Mesendoderm (in vitro differentiated cells): ENCODE measurements around the gene ETF1.

Experiments used
- DNase-seq: peaks from one replicate; pipeline ENCODE4 v3.0.0; 2013
- H2AK5ac ChIP-seq: 2 replicates; pipeline ENCODE4 v1.6.1; 2013; ENCODE audit warnings: low read length, inconsistent platforms
- H2BK120ac ChIP-seq: 2 replicates; pipeline ENCODE4 v1.6.1; 2013; ENCODE audit warnings: low read depth, mild to moderate bottlenecking, low read length, moderate library complexity, mixed read lengths
- H2BK15ac ChIP-seq: replicated peaks from 2 replicates; pipeline ENCODE4 v1.6.1; 2013; ENCODE audit warnings: low read depth, mild to moderate bottlenecking, moderate library complexity
- H2BK5ac ChIP-seq: 2 replicates; pipeline ENCODE4 v1.6.1; 2013; ENCODE audit warnings: low read length, inconsistent platforms
- H3K18ac ChIP-seq: 2 replicates; pipeline ENCODE4 v1.6.1; 2013; ENCODE audit warnings: mild to moderate bottlenecking, low read length, mixed read lengths
- H3K23ac ChIP-seq: one replicate; pipeline ENCODE4 v1.6.1; 2013; ENCODE audit warnings: low read length
- H3K27ac ChIP-seq: 2 replicates; pipeline ENCODE4 v1.5.1; 2013; ENCODE audit warnings: low read depth, mild to moderate bottlenecking, inconsistent platforms, low read length, moderate library complexity
- H3K27me3 ChIP-seq: 2 replicates; pipeline ENCODE4 v1.6.1; 2013; ENCODE audit warnings: low read length, control low read depth, mild to moderate bottlenecking, inconsistent platforms; ENCODE audit not compliant: insufficient read depth, poor library complexity
- H3K36me3 ChIP-seq: 2 replicates; pipeline ENCODE4 v1.6.1; 2013; ENCODE audit warnings: low read length, inconsistent platforms; ENCODE audit not compliant: control insufficient read depth, insufficient read depth
- H3K4ac ChIP-seq: one replicate; pipeline ENCODE4 v1.6.1; 2013; ENCODE audit warnings: low read depth, mild to moderate bottlenecking, low read length, moderate library complexity
- H3K4me1 ChIP-seq: 2 replicates; pipeline ENCODE4 v1.6.1; 2013; ENCODE audit warnings: low read depth, low read length, inconsistent platforms; ENCODE audit not compliant: control insufficient read depth
- H3K4me2 ChIP-seq: 2 replicates; pipeline ENCODE4 v1.6.1; 2013; ENCODE audit warnings: low read length
- H3K4me3 ChIP-seq: 2 replicates; pipeline ENCODE4 v1.5.1; 2013; ENCODE audit warnings: mild to moderate bottlenecking, low read length
- H3K56ac ChIP-seq: one replicate; pipeline ENCODE4 v1.6.1; 2013; ENCODE audit warnings: low read length
- H3K79me1 ChIP-seq: 2 replicates; pipeline ENCODE4 v1.6.1; 2013; ENCODE audit warnings: low read length, inconsistent platforms
- H3K79me2 ChIP-seq: 2 replicates; pipeline ENCODE4 v1.6.1; 2013; ENCODE audit warnings: mild to moderate bottlenecking, low read length; ENCODE audit not compliant: control insufficient read depth, insufficient read depth
- H3K9ac ChIP-seq: 2 replicates; pipeline ENCODE4 v1.6.1; 2013; ENCODE audit warnings: low read length, inconsistent platforms
- H4K5ac ChIP-seq: one replicate; pipeline ENCODE4 v1.6.1; 2013; ENCODE audit warnings: low read length
- H4K8ac ChIP-seq: one replicate; pipeline ENCODE4 v1.6.1; 2013; ENCODE audit warnings: low read depth, mild to moderate bottlenecking, control low read depth, low read length, moderate library complexity
- WGBS: extraction: QIAGEN DNeasy Blood & Tissue Kit; methylation state at CpG from one replicate; pipeline ENCODE4 v1.1.7; 2013; ENCODE audit warnings: low lambda C conversion rate, missing lambda C conversion rate; ENCODE audit not compliant: insufficient coverage; ENCODE audit errors: extremely low coverage; 5-methylcytosine and 5-hydroxymethylcytosine counted together

Gene ETF1

DNA sequence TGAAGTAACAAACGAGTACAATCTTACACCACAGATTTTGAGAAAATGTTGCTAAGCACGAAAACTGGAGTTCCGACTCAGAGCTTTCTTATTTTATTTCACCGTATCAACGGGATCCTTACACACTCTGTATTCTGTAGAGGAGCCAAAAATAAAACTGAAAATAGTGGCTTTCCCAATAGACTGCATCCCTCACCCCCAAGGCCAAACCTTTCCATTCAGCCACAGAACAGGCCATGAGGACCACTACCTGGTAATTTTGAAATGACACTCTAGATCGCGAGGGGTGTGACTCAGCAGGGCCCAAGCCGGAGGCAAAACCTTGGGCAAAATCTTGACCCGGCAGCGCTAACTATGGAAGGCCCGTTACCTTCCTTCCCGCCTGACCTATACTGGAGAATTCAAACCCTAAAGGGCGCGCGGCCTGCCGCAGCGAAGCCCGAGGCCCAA is 31.7 kb upstream of the ETF1 start:
- peaks cover 29% of the 10 kb centered on the region for H3K79me2 ChIP-seq
- H3K4me3 ChIP-seq, result peak overlapping the region; percentile 59
- no CpG with 5 or more reads among the region's 18 CpGs for WGBS
- H3K18ac ChIP-seq, result peak overlapping the region; percentile 81
- no peak overlapping the region for H3K23ac ChIP-seq
- H3K9ac ChIP-seq, result peak overlapping the region; percentile 76
- H3K36me3 ChIP-seq, result peaks cover 10% of the 10 kb centered on the region
- peak overlapping the region; percentile 83 for H3K27ac ChIP-seq
- H3K56ac ChIP-seq, result peak overlapping the region; percentile 79
- H3K79me1 ChIP-seq, result peaks cover 8% of the 10 kb centered on the region
- no peak overlapping the region for H2BK15ac ChIP-seq
- no peak overlapping the region for H2AK5ac ChIP-seq
- H3K27me3 ChIP-seq, result no peaks in the 10 kb centered on the region
- H2BK120ac ChIP-seq, result no peak overlapping the region
- peak overlapping the region; percentile 40 for H2BK5ac ChIP-seq
- peak overlapping the region; percentile 65 for H4K8ac ChIP-seq
- H3K4me1 ChIP-seq, result no peaks in the 10 kb centered on the region
- DNase-seq, result no peak
- peak overlapping the region; percentile 86 for H3K4me2 ChIP-seq
- H4K5ac ChIP-seq, result no peak overlapping the region
- H3K4ac ChIP-seq, result peak overlapping the region; percentile 82

DNA sequence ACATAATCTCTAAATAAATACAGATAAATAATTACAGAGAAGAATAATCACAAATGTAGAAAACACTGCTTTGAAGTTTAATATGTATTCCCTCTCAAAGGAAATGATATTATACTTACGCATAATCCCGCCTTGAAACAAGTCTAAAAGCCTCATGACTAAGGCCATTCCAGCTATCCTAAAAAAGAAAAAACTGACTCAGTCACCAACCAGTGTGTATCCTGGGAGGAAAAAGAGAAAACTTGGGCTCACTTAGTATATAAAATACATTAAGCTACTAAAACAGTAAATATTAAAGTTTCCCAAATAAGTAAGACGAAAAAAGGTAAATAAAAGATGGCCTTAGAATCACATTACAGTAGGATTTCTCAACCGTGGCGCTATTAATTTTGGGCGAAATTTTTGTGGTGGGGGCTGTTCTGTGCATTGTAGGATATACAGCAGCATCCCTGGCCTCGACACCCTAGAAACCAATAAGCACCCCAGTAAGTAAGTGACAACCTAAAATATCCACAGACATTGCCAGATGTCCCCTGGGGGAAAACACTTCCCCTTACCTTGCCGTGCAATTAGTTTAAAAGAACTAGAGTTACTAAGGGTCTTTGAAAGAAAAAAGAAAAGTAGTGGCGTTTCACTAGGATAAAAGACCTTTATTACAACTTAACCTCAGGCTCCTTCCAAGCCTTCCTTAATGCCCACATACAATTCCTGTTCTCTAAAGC is 31.1 kb upstream of the ETF1 start:
- Histone ChIP-seq H3K18ac (peak overlapping the region; percentile 81), H3K27ac (no peak overlapping the region), H3K36me3 (peaks cover 10% of the 10 kb centered on the region), H3K79me1 (peaks cover 8% of the 10 kb centered on the region), H3K56ac (peak overlapping the region; percentile 79), H3K4ac (no peak overlapping the region), H4K8ac (no peak overlapping the region), H3K4me2 (peak overlapping the region; percentile 86), H3K27me3 (no peaks in the 10 kb centered on the region), H2BK15ac (no peak overlapping the region), H3K23ac (no peak overlapping the region), H3K4me3 (peak overlapping the region; percentile 59), H2BK120ac (no peak overlapping the region), H3K79me2 (peaks cover 29% of the 10 kb centered on the region), H4K5ac (no peak overlapping the region), H2AK5ac (no peak overlapping the region), H3K9ac (peak overlapping the region; percentile 76), H2BK5ac (no peak overlapping the region), H3K4me1 (no peaks in the 10 kb centered on the region)
- DNase-seq, result no peak
- no CpG with 5 or more reads among the region's 9 CpGs for WGBS

DNA sequence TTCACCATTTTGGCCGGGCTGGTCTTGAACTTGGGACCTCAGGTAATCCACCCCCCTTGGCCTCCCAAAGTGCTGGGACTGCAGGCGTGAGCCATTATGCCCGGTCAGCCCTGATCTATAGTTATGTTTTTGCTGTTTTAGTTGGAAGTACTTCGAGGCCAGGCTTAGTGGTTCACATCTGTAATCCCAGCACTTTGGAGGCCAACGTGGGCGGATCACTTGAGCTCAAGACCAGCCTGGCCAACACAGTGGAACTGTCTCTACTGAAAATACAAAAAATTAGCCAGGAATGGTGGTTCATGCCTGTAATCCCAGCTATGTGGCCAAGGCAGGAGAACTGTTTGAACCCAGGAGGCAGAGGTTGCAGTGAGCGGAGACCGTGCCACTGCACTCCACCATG is 30.2 kb upstream of the ETF1 start:
- no peak overlapping the region for H2BK15ac ChIP-seq
- no peak overlapping the region for H3K56ac ChIP-seq
- no peaks in the 10 kb centered on the region for H3K4me1 ChIP-seq
- H2AK5ac ChIP-seq, result no peak overlapping the region
- no peak overlapping the region for H2BK120ac ChIP-seq
- no peak overlapping the region for H2BK5ac ChIP-seq
- H3K9ac ChIP-seq, result no peak overlapping the region
- H3K27me3 ChIP-seq, result no peaks in the 10 kb centered on the region
- H3K4me2 ChIP-seq, result no peak overlapping the region
- H3K18ac ChIP-seq, result no peak overlapping the region
- no peak overlapping the region for H4K5ac ChIP-seq
- peaks cover 32% of the 10 kb centered on the region for H3K79me2 ChIP-seq
- H4K8ac ChIP-seq, result no peak overlapping the region
- peaks cover 8% of the 10 kb centered on the region for H3K79me1 ChIP-seq
- H3K23ac ChIP-seq, result no peak overlapping the region
- H3K4me3 ChIP-seq, result no peak overlapping the region
- peaks cover 10% of the 10 kb centered on the region for H3K36me3 ChIP-seq
- no CpG with 5 or more reads among the region's 8 CpGs for WGBS
- H3K4ac ChIP-seq, result no peak overlapping the region
- no peak overlapping the region for H3K27ac ChIP-seq
- no peak for DNase-seq

DNA sequence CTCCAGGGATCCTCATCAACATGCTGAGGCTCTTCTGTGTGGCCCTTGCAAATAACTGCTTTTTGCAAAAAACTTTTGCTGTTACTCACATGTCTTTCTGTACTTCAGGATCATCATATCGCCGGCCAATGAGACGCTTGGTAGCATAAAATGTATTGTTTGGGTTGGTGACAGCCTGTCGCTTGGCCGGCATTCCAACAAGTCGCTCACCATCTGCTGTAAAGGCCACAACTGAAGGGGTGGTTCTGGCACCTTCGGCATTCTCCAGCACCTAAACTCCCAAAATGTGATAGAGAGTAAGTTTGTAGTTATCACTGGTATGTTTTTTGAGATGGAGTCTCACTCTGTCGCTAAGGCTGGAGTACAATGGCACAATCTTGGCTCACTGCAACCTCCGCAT is 27.8 kb upstream of the ETF1 start:
- H3K18ac ChIP-seq, result no peak overlapping the region
- H2BK5ac ChIP-seq, result no peak overlapping the region
- H3K79me2 ChIP-seq, result peaks cover 32% of the 10 kb centered on the region
- no peak overlapping the region for H3K4me3 ChIP-seq
- H3K79me1 ChIP-seq, result peaks cover 8% of the 10 kb centered on the region
- no CpG with 5 or more reads among the region's 9 CpGs for WGBS
- H3K9ac ChIP-seq, result no peak overlapping the region
- no peak overlapping the region for H2BK120ac ChIP-seq
- no peak overlapping the region for H3K4me2 ChIP-seq
- no peak overlapping the region for H2AK5ac ChIP-seq
- no peak overlapping the region for H3K56ac ChIP-seq
- no peak overlapping the region for H3K4ac ChIP-seq
- no peak overlapping the region for H2BK15ac ChIP-seq
- no peak overlapping the region for H3K23ac ChIP-seq
- no peaks in the 10 kb centered on the region for H3K27me3 ChIP-seq
- H3K4me1 ChIP-seq, result no peaks in the 10 kb centered on the region
- H4K5ac ChIP-seq, result no peak overlapping the region
- DNase-seq, result no peak
- no peak overlapping the region for H3K27ac ChIP-seq
- H3K36me3 ChIP-seq, result peaks cover 15% of the 10 kb centered on the region
- H4K8ac ChIP-seq, result no peak overlapping the region

DNA sequence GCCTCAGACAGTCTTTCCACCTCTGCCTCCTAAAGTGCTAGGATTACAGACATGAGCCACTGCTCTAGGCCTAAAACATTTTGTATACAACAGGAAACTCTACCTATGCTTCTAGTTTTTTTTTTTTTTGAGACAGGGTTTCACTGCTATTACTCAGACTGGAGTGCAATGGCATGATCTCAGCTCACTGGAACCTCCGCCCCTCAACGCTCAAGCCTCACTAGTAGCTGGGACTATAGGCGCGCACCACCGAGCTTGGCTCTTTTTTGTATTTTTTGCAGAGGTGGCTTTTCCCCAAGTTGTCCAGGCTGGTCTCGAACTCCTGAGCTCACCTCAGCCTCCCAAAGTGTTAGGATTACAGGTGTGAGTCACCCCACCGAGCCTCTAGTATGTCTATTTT is 26.7 kb upstream of the ETF1 start:
- Histone ChIP-seq H4K8ac (no peak overlapping the region), H3K23ac (no peak overlapping the region), H2BK120ac (no peak overlapping the region), H3K79me1 (peaks cover 11% of the 10 kb centered on the region), H3K4me2 (no peak overlapping the region), H3K79me2 (peaks cover 35% of the 10 kb centered on the region), H3K4me1 (no peaks in the 10 kb centered on the region), H4K5ac (no peak overlapping the region), H2BK5ac (no peak overlapping the region), H3K27ac (no peak overlapping the region), H3K27me3 (no peaks in the 10 kb centered on the region), H3K4ac (no peak overlapping the region), H3K9ac (no peak overlapping the region), H2AK5ac (no peak overlapping the region), H3K4me3 (no peak overlapping the region), H3K56ac (no peak overlapping the region), H3K18ac (no peak overlapping the region), H2BK15ac (no peak overlapping the region), H3K36me3 (peaks cover 21% of the 10 kb centered on the region)
- DNase-seq, result no peak
- no CpG with 5 or more reads among the region's 7 CpGs for WGBS
